Transverse colon (tissue), 4 donors: ENCODE measurements around the gene IFT25.

Experiments
- EP300 ChIP-seq: sonication (generic); formaldehyde crosslinking; IDR thresholded peaks from one replicate; pipeline ENCODE4 v1.6.1; 2017; ENCODE audit warnings: antibody characterized with exemption, low read depth
- POLR2A ChIP-seq: fragments of 450-650 bp; IDR thresholded peaks from one replicate; pipeline ENCODE4 v1.6.1; 2016; ENCODE audit warnings: antibody characterized with exemption, mild to moderate bottlenecking, moderate library complexity
- POLR2AphosphoS5 ChIP-seq, 3 donors: sonication (generic); formaldehyde crosslinking; IDR thresholded peaks; one replicate each; pipeline ENCODE4 v1.6.1; 2016; ENCODE audit warnings: antibody characterized with exemption in 3 of 3
- TF ChIP-seq, protein P1 (sequence below), 5 experiments: fragments of 200-600 bp in 3 of 5; fragments of 450-650 bp in 2 of 5; sonication (generic) in 3 of 5; IDR thresholded peaks; 1 replicate in 2 of 5; 2 replicates in 3 of 5; pipeline ENCODE4 v1.5.1; 2016 to 2017; ENCODE audit warnings: antibody characterized with exemption in 5 of 5, inconsistent platforms in 3 of 5, mild to moderate bottlenecking in 2 of 5, moderate library complexity in 1 of 5

DNA sequence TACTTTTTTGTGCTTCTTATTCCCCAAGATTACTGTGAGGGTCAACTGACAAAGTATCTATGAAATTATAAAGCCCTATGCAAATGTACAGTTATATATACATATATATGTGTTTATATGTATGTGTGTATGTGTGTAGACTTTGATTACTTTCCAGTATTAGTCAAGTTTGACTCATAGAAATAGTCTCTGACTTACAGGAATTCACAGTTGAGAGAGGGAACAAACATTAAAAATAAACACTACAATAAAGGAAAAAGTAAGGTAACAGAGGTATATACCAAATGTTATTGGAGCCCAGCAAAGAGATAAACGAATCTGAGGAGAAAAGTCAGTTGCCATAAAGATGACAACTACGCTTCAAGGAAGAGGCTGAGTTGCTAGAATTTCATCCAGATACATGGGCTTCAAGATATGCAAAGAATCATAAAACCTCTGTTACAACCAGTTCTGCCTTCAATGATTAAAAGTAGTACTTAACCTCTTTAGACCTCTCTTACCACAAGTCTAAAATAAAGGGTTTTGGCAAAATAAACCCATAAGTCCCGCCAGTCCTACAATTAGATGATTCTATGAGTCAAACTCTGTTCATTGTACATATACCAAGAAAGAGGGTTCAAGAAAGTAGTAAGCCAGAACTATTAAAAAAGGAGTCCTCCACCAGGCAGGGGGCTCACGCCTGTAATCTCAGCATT lies 7.2 kb downstream of the IFT25 start:
- TF ChIP-seq POLR2A: no peak
- no peak for TF ChIP-seq EP300
- TF ChIP-seq, protein P1, sequence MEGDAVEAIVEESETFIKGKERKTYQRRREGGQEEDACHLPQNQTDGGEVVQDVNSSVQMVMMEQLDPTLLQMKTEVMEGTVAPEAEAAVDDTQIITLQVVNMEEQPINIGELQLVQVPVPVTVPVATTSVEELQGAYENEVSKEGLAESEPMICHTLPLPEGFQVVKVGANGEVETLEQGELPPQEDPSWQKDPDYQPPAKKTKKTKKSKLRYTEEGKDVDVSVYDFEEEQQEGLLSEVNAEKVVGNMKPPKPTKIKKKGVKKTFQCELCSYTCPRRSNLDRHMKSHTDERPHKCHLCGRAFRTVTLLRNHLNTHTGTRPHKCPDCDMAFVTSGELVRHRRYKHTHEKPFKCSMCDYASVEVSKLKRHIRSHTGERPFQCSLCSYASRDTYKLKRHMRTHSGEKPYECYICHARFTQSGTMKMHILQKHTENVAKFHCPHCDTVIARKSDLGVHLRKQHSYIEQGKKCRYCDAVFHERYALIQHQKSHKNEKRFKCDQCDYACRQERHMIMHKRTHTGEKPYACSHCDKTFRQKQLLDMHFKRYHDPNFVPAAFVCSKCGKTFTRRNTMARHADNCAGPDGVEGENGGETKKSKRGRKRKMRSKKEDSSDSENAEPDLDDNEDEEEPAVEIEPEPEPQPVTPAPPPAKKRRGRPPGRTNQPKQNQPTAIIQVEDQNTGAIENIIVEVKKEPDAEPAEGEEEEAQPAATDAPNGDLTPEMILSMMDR (IDR thresholded peaks at IDR 0.05): no peak
- no peak for TF ChIP-seq POLR2AphosphoS5 (IDR thresholded peaks at IDR 0.05)
